HEK293T (cell line): ENCODE measurements around the gene SHLD1.

Source experiments
- ARNT ChIP-seq: fragments of 450-650 bp; IDR thresholded peaks from 2 replicates; pipeline ENCODE4 v1.6.1; 2017; ENCODE audit warnings: mild to moderate bottlenecking
- CTBP1 ChIP-seq: fragments of 450-650 bp; IDR thresholded peaks from 2 replicates; pipeline ENCODE4 v1.6.1; 2016; ENCODE audit warnings: borderline replicate concordance
- ELF4 ChIP-seq: fragments of 450-650 bp; IDR thresholded peaks from 2 replicates; pipeline ENCODE4 v1.6.1; 2017; ENCODE audit warnings: antibody characterized with exemption
- FOXA1 ChIP-seq: fragments of 450-650 bp; IDR thresholded peaks from 2 replicates; pipeline ENCODE4 v1.6.1; 2016; ENCODE audit warnings: mild to moderate bottlenecking
- FOXK2 ChIP-seq: fragments of 450-650 bp; IDR thresholded peaks from 2 replicates; pipeline ENCODE4 v1.6.1; 2016; ENCODE audit warnings: mild to moderate bottlenecking
- FOXM1 ChIP-seq: fragments of 450-650 bp; IDR thresholded peaks from 2 replicates; pipeline ENCODE4 v1.6.1; 2017; ENCODE audit warnings: mild to moderate bottlenecking, borderline replicate concordance
- L3MBTL2 ChIP-seq: fragments of 450-650 bp; conservative IDR thresholded peaks from 2 replicates; pipeline ENCODE4 v1.6.1; 2016; ENCODE audit warnings: mild to moderate bottlenecking
- SP1 ChIP-seq: fragments of 450-650 bp; IDR thresholded peaks from 2 replicates; pipeline ENCODE4 v1.6.1; 2017
- SUZ12 ChIP-seq: fragments of 450-650 bp; IDR thresholded peaks from 2 replicates; pipeline ENCODE4 v1.6.1; 2016; ENCODE audit warnings: mild to moderate bottlenecking
- TF ChIP-seq, protein P1 (sequence below): fragments of 450-650 bp; IDR thresholded peaks from 2 replicates; pipeline ENCODE4 v1.6.1; 2016

DNA sequence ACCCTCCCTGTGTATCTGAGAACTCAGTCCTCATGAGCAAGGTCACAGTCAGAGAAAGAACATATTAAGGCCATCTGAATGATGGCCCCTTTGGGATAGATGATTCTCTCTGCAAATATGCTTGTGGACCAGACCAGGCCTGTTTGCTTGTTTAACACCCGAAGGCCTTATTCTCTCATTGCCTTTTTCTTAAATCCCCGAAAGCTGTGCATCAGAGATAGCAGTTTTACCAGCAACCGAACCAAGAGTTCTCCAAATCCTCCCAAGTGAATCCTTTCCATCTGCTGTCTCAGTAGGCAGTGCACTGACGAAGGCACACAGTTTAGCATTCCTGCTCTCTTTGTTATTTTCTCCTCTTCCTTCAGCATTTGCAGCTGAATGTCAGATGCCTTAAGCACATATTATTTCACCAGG lies 120.4 kb downstream of the SHLD1 start:
- TF ChIP-seq SP1 = no peak
- TF ChIP-seq CTBP1 = no peak
- no peak for TF ChIP-seq ARNT
- TF ChIP-seq, protein P1, sequence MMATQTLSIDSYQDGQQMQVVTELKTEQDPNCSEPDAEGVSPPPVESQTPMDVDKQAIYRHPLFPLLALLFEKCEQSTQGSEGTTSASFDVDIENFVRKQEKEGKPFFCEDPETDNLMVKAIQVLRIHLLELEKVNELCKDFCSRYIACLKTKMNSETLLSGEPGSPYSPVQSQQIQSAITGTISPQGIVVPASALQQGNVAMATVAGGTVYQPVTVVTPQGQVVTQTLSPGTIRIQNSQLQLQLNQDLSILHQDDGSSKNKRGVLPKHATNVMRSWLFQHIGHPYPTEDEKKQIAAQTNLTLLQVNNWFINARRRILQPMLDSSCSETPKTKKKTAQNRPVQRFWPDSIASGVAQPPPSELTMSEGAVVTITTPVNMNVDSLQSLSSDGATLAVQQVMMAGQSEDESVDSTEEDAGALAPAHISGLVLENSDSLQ = no peak
- no peak for TF ChIP-seq FOXA1
- no peak for TF ChIP-seq FOXM1
- TF ChIP-seq ELF4 = no peak
- TF ChIP-seq SUZ12 = no peak
- TF ChIP-seq L3MBTL2 = no peak
- TF ChIP-seq FOXK2 = no peak
